ENCODE measurements around the gene SRGN.

Gene SRGN

DNA sequence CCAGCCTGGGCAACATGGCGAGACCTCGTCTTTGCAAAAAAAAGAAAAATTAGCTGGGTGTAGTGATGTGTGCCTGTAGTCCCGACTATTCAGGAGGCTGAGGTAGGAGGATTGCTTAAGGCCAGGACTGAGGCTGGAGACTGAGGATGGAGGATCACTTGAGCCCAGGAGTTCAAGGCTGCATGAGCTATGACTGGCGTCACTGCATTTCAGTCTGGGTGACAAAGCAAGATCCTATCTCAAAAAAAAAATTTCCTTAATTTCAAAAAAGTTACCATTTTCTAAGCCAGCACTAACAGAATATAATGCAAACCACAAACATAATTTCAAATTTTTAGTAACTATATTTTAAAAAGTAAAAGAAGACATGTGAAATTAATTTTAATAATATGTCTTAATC is 13.4 kb upstream of the SRGN start:
- Histone ChIP-seq H3K4me3 (replicated peaks; ENCODE audit: insufficient read depth, low read length) (no peak overlapping the region), H3K27ac (replicated peaks) (peak overlapping the region; percentile 97), H3K27me3 (ENCODE audit: insufficient read depth, poor library complexity, severe bottlenecking) (no peaks in the 10 kb centered on the region)
- no peak for DNase-seq (ENCODE audit: low read depth in 1 of 2, low spot score in 1 of 2)
- TF ChIP-seq, protein P1, sequence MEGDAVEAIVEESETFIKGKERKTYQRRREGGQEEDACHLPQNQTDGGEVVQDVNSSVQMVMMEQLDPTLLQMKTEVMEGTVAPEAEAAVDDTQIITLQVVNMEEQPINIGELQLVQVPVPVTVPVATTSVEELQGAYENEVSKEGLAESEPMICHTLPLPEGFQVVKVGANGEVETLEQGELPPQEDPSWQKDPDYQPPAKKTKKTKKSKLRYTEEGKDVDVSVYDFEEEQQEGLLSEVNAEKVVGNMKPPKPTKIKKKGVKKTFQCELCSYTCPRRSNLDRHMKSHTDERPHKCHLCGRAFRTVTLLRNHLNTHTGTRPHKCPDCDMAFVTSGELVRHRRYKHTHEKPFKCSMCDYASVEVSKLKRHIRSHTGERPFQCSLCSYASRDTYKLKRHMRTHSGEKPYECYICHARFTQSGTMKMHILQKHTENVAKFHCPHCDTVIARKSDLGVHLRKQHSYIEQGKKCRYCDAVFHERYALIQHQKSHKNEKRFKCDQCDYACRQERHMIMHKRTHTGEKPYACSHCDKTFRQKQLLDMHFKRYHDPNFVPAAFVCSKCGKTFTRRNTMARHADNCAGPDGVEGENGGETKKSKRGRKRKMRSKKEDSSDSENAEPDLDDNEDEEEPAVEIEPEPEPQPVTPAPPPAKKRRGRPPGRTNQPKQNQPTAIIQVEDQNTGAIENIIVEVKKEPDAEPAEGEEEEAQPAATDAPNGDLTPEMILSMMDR (IDR thresholded peaks at IDR 0.05; ENCODE audit: insufficient read depth, low read length) = no peak
- TF ChIP-seq POLR2AphosphoS5 (IDR thresholded peaks at IDR 0.05; ENCODE audit: low read depth) (no peak), GABPA (IDR thresholded peaks at IDR 0.05; ENCODE audit: low read depth) (no peak), SPI1 (IDR thresholded peaks at IDR 0.05; ENCODE audit: borderline replicate concordance, low read depth) (no peak)
- TF ChIP-seq, protein P2, sequence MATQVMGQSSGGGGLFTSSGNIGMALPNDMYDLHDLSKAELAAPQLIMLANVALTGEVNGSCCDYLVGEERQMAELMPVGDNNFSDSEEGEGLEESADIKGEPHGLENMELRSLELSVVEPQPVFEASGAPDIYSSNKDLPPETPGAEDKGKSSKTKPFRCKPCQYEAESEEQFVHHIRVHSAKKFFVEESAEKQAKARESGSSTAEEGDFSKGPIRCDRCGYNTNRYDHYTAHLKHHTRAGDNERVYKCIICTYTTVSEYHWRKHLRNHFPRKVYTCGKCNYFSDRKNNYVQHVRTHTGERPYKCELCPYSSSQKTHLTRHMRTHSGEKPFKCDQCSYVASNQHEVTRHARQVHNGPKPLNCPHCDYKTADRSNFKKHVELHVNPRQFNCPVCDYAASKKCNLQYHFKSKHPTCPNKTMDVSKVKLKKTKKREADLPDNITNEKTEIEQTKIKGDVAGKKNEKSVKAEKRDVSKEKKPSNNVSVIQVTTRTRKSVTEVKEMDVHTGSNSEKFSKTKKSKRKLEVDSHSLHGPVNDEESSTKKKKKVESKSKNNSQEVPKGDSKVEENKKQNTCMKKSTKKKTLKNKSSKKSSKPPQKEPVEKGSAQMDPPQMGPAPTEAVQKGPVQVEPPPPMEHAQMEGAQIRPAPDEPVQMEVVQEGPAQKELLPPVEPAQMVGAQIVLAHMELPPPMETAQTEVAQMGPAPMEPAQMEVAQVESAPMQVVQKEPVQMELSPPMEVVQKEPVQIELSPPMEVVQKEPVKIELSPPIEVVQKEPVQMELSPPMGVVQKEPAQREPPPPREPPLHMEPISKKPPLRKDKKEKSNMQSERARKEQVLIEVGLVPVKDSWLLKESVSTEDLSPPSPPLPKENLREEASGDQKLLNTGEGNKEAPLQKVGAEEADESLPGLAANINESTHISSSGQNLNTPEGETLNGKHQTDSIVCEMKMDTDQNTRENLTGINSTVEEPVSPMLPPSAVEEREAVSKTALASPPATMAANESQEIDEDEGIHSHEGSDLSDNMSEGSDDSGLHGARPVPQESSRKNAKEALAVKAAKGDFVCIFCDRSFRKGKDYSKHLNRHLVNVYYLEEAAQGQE (IDR thresholded peaks at IDR 0.05; ENCODE audit: insufficient replicate concordance, low read depth) = no peak

- H3K27ac ChIP-seq (replicated peaks) = peak overlapping the region; percentile 97
- TF ChIP-seq GABPA (IDR thresholded peaks at IDR 0.05; ENCODE audit: low read depth) = no peak
- TF ChIP-seq, protein P2 (IDR thresholded peaks at IDR 0.05; ENCODE audit: insufficient replicate concordance, low read depth) = no peak
- TF ChIP-seq POLR2AphosphoS5 (IDR thresholded peaks at IDR 0.05; ENCODE audit: low read depth) = no peak
- TF ChIP-seq, protein P1 (IDR thresholded peaks at IDR 0.05; ENCODE audit: insufficient read depth, low read length) = no peak
- no peak for TF ChIP-seq SPI1 (IDR thresholded peaks at IDR 0.05; ENCODE audit: borderline replicate concordance, low read depth)
- DNase-seq (ENCODE audit: low read depth in 1 of 2, low spot score in 1 of 2) = peak in 1 of 2 experiments; percentile 73
- H3K27me3 ChIP-seq (ENCODE audit: insufficient read depth, poor library complexity, severe bottlenecking) = no peaks in the 10 kb centered on the region
- no peak overlapping the region for H3K4me3 ChIP-seq (replicated peaks; ENCODE audit: insufficient read depth, low read length)
Measured at GRCh38 chr10:69075431-69075830, 12.5 kb upstream of the SRGN start.

GRCh38 chr10:69078311-69078710 is 9.6 kb upstream of the SRGN start:
- Histone ChIP-seq H3K4me3 (replicated peaks; ENCODE audit: insufficient read depth, low read length) (no peak overlapping the region), H3K27me3 (ENCODE audit: insufficient read depth, poor library complexity, severe bottlenecking) (no peaks in the 10 kb centered on the region), H3K27ac (replicated peaks) (peak overlapping the region; percentile 74)
- DNase-seq (ENCODE audit: low read depth in 1 of 2, low spot score in 1 of 2) = no peak
- TF ChIP-seq GABPA (IDR thresholded peaks at IDR 0.05; ENCODE audit: low read depth) = no peak
- TF ChIP-seq, protein P1 (IDR thresholded peaks at IDR 0.05; ENCODE audit: insufficient read depth, low read length) = no peak
- TF ChIP-seq POLR2AphosphoS5 (IDR thresholded peaks at IDR 0.05; ENCODE audit: low read depth) = peak; percentile 33; the same call in 1 of the 2 replicates
- TF ChIP-seq SPI1 (IDR thresholded peaks at IDR 0.05; ENCODE audit: borderline replicate concordance, low read depth) = no peak
- TF ChIP-seq, protein P2 (IDR thresholded peaks at IDR 0.05; ENCODE audit: insufficient replicate concordance, low read depth) = no peak

All from HL-60 (cell line).